Measurements from ENCODE around the gene NOVA2. TPM values are rescaled to one million over a fixed set of nuclear protein-coding genes. Genes with fewer than 3 reads are reported as not detected.

The NOVA2 gene
- total and polyA plus RNA-seq, 2 donors (not counting 1 experiment from before 2014, with no cell fraction given) = not detected

DNA sequence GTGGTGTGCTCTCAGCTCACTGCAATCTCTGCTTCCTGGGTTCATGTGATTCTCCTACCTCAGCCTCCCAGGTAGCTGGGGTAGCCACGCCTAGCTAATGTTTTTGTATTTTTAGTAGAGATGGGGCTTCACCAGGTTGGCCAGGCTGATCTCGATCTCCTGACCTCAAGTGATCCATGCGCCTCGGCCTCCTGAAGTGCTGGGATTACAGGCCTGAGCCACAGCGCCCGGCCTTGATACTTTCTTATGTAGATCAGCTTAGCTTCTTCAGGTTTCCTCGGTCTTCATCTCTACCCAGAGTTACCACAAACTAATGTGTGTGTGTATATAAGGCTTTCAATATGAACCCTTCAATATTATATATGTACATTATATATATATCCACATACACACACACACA, 11.7 kb upstream of the NOVA2 start:
- ATAC-seq (ENCODE audit: low read depth) (no peak), DNase-seq (no peak)
- no peak overlapping the region for H3K9ac ChIP-seq (ENCODE audit: low read length)
- no peak overlapping the region for H3K4me3 ChIP-seq (ENCODE audit: control extremely low read depth in 1 of 5, extremely low read depth in 1 of 5, insufficient read depth in 1 of 5, low read depth in 2 of 5, low read length in 4 of 5)
- H4K20me1 ChIP-seq (ENCODE audit: control insufficient read depth, insufficient read depth, low read length, poor library complexity, severe bottlenecking) = no peaks in the 10 kb centered on the region
- Mint-ChIP-seq H3K27ac (no peak overlapping the region), H3K27me3 (peaks cover 46% of the 10 kb centered on the region), H3K4me3 (no peak overlapping the region), H3K4me1 (no peaks in the 10 kb centered on the region), H3K9me3 (ENCODE audit: insufficient read depth) (no peaks in the 10 kb centered on the region)
- 100% methylated on average over 3 of the region's 7 CpGs for WGBS (ENCODE audit: insufficient coverage)
- TF ChIP-seq EZH2 (IDR thresholded peaks at IDR 0.05; ENCODE audit: borderline replicate concordance, insufficient read depth, low read depth, low read length, poor library complexity, severe bottlenecking) = no peak
- TF ChIP-seq, protein P1, sequence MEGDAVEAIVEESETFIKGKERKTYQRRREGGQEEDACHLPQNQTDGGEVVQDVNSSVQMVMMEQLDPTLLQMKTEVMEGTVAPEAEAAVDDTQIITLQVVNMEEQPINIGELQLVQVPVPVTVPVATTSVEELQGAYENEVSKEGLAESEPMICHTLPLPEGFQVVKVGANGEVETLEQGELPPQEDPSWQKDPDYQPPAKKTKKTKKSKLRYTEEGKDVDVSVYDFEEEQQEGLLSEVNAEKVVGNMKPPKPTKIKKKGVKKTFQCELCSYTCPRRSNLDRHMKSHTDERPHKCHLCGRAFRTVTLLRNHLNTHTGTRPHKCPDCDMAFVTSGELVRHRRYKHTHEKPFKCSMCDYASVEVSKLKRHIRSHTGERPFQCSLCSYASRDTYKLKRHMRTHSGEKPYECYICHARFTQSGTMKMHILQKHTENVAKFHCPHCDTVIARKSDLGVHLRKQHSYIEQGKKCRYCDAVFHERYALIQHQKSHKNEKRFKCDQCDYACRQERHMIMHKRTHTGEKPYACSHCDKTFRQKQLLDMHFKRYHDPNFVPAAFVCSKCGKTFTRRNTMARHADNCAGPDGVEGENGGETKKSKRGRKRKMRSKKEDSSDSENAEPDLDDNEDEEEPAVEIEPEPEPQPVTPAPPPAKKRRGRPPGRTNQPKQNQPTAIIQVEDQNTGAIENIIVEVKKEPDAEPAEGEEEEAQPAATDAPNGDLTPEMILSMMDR (IDR thresholded peaks at IDR 0.05) = no peak
- no peaks in the 10 kb centered on the region for H3K79me2 ChIP-seq (ENCODE audit: control insufficient read depth, insufficient read depth, low read length)
- H3K4me1 ChIP-seq (ENCODE audit: control insufficient read depth in 2 of 2, insufficient read depth in 2 of 2, low read length in 2 of 2) = no peaks in the 10 kb centered on the region
- POLR2A ChIA-PET = no interaction called here
- no peak overlapping the region for H3K27ac ChIP-seq (ENCODE audit: low read length in 2 of 2)
- peaks cover 0 to 11% (median 4%) of the 10 kb centered on the region in 4 experiments for H3K27me3 ChIP-seq (replicated peaks in 1 of 4; ENCODE audit: control extremely low read depth in 1 of 4, control insufficient read depth in 3 of 4, insufficient read depth in 4 of 4, low read length in 3 of 4)
- intact Hi-C loops (cut with micrococcal nuclease) = no loop called here
- CTCF ChIA-PET = no interaction called here
- peaks cover 0 to 3% (median 0%) of the 10 kb centered on the region in 3 donors for H3K9me3 ChIP-seq (ENCODE audit: control extremely low read depth in 1 of 3, control insufficient read depth in 2 of 3, insufficient read depth in 1 of 3, low read length in 2 of 3)
- no peak overlapping the region for H2AFZ ChIP-seq (ENCODE audit: insufficient read depth, low read depth, low read length, poor library complexity, severe bottlenecking)
- no peaks in the 10 kb centered on the region for H3K36me3 ChIP-seq (replicated peaks in 1 of 2; ENCODE audit: control extremely low read depth in 1 of 2, control insufficient read depth in 1 of 2, extremely low read depth in 1 of 2, insufficient read depth in 2 of 2, low read length in 1 of 2)
- H3K4me2 ChIP-seq (replicated peaks; ENCODE audit: low read depth, low read length, poor library complexity, severe bottlenecking) = no peak overlapping the region

DNA sequence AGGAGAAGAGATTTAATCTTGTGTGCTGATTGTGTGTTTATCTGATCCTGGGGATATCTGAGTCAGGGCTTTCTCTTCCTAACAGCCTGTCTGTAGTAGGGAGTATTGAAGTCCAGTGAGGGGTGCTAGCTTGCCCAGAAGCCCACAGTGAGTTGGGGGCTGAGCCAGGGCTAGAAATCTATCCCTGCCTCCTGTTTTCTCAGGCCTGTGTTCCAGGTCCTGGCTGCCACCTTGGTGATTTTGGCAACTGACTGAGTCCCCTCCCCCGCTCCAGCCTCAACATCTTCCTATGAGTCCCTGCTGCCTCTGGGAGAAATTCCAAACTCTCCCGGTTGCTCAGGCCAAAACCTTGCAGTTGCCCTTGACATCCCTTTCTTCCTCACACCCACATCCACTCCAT, 7.7 kb upstream of the NOVA2 start:
- Mint-ChIP-seq H3K27ac (no peak overlapping the region), H3K4me1 (no peaks in the 10 kb centered on the region), H3K4me3 (no peak overlapping the region), H3K9me3 (ENCODE audit: insufficient read depth) (no peaks in the 10 kb centered on the region), H3K27me3 (peaks cover 46% of the 10 kb centered on the region)
- H3K79me2 ChIP-seq (ENCODE audit: control insufficient read depth, insufficient read depth, low read length) = no peaks in the 10 kb centered on the region
- no peak overlapping the region for H2AFZ ChIP-seq (ENCODE audit: insufficient read depth, low read depth, low read length, poor library complexity, severe bottlenecking)
- ATAC-seq (ENCODE audit: low read depth) (no peak), DNase-seq (no peak)
- peaks cover 0 to 12% (median under 1%) of the 10 kb centered on the region in 4 experiments for H3K27me3 ChIP-seq (replicated peaks in 1 of 4; ENCODE audit: control extremely low read depth in 1 of 4, control insufficient read depth in 3 of 4, insufficient read depth in 4 of 4, low read length in 3 of 4)
- no peak overlapping the region for H3K4me2 ChIP-seq (replicated peaks; ENCODE audit: low read depth, low read length, poor library complexity, severe bottlenecking)
- H4K20me1 ChIP-seq (ENCODE audit: control insufficient read depth, insufficient read depth, low read length, poor library complexity, severe bottlenecking) = no peaks in the 10 kb centered on the region
- no peak overlapping the region for H3K27ac ChIP-seq (ENCODE audit: low read length in 2 of 2)
- 71% methylated on average over 2 of the region's 2 CpGs for WGBS (ENCODE audit: insufficient coverage)
- H3K9ac ChIP-seq (ENCODE audit: low read length) = no peak overlapping the region
- ChIA-PET CTCF (no interaction called here), POLR2A (no interaction called here)
- intact Hi-C loops (cut with micrococcal nuclease) = no loop called here
- H3K4me1 ChIP-seq (ENCODE audit: control insufficient read depth in 2 of 2, insufficient read depth in 2 of 2, low read length in 2 of 2) = no peaks in the 10 kb centered on the region
- H3K4me3 ChIP-seq (ENCODE audit: control extremely low read depth in 1 of 5, extremely low read depth in 1 of 5, insufficient read depth in 1 of 5, low read depth in 2 of 5, low read length in 4 of 5) = no peak overlapping the region
- peaks cover 0 to 5% (median 0%) of the 10 kb centered on the region in 3 donors for H3K9me3 ChIP-seq (ENCODE audit: control extremely low read depth in 1 of 3, control insufficient read depth in 2 of 3, insufficient read depth in 1 of 3, low read length in 2 of 3)
- no peaks in the 10 kb centered on the region for H3K36me3 ChIP-seq (replicated peaks in 1 of 2; ENCODE audit: control extremely low read depth in 1 of 2, control insufficient read depth in 1 of 2, extremely low read depth in 1 of 2, insufficient read depth in 2 of 2, low read length in 1 of 2)
- no peak for TF ChIP-seq EZH2 (IDR thresholded peaks at IDR 0.05; ENCODE audit: borderline replicate concordance, insufficient read depth, low read depth, low read length, poor library complexity, severe bottlenecking)
- TF ChIP-seq, protein P1 (IDR thresholded peaks at IDR 0.05) = no peak

All from B cell (primary cell).